ENCODE results near the gene DNAAF8. TPM values are rescaled to one million over a fixed set of nuclear protein-coding genes. Genes with fewer than 3 reads are reported as not detected.

The DNAAF8 gene
- total RNA-seq, 1 donor, result 1.1 TPM

GRCh38 chr16:4696172-4696904 lies 38.0 kb upstream of the DNAAF8 start:
- Histone ChIP-seq H3K9me3 (ENCODE audit: low read depth, low read length) (no peaks in the 10 kb centered on the region), H3K4me2 (ENCODE audit: insufficient read depth, low read length) (no peak overlapping the region), H3K27me3 (ENCODE audit: insufficient read depth, low read length) (no peaks in the 10 kb centered on the region), H3K4me1 (ENCODE audit: insufficient read depth, low read length) (peaks cover 15% of the 10 kb centered on the region), H3K36me3 (ENCODE audit: insufficient read depth, low read length) (peaks cover 44% of the 10 kb centered on the region), H3K79me2 (ENCODE audit: insufficient read depth, low read length) (peaks cover 9% of the 10 kb centered on the region), H3K27ac (ENCODE audit: low read depth, low read length) (no peak overlapping the region), H3K4me3 (ENCODE audit: insufficient read depth, low read length) (no peak overlapping the region), H4K20me1 (ENCODE audit: insufficient read depth, low read length) (peaks cover 16% of the 10 kb centered on the region), H2AFZ (ENCODE audit: low read length) (no peak overlapping the region)
- DNase-seq (ENCODE audit: insufficient read length, low spot score, missing footprints), result peak; percentile 90
- TF ChIP-seq CTCF (IDR thresholded peaks at IDR 0.05; ENCODE audit: extremely low read depth, low read depth, low read length), result no peak

- Histone ChIP-seq H3K27me3 (ENCODE audit: insufficient read depth, low read length) (no peaks in the 10 kb centered on the region), H2AFZ (ENCODE audit: low read length) (no peak overlapping the region), H3K4me3 (ENCODE audit: insufficient read depth, low read length) (no peak overlapping the region), H4K20me1 (ENCODE audit: insufficient read depth, low read length) (peaks cover 16% of the 10 kb centered on the region), H3K9me3 (ENCODE audit: low read depth, low read length) (no peaks in the 10 kb centered on the region), H3K79me2 (ENCODE audit: insufficient read depth, low read length) (peaks cover 9% of the 10 kb centered on the region), H3K27ac (ENCODE audit: low read depth, low read length) (no peak overlapping the region), H3K4me1 (ENCODE audit: insufficient read depth, low read length) (peaks cover 15% of the 10 kb centered on the region), H3K4me2 (ENCODE audit: insufficient read depth, low read length) (no peak overlapping the region), H3K36me3 (ENCODE audit: insufficient read depth, low read length) (peaks cover 47% of the 10 kb centered on the region)
- DNase-seq (ENCODE audit: insufficient read length, low spot score, missing footprints), result peak; percentile 67
- TF ChIP-seq CTCF (IDR thresholded peaks at IDR 0.05; ENCODE audit: extremely low read depth, low read depth, low read length), result no peak
Measured at GRCh38 chr16:4696905-4697847, 37.2 kb upstream of the DNAAF8 start.

GRCh38 chr16:4697848-4698291 lies 36.5 kb upstream of the DNAAF8 start:
- no peaks in the 10 kb centered on the region for H3K9me3 ChIP-seq (ENCODE audit: low read depth, low read length)
- DNase-seq (ENCODE audit: insufficient read length, low spot score, missing footprints), result peak; percentile 76
- peaks cover 13% of the 10 kb centered on the region for H4K20me1 ChIP-seq (ENCODE audit: insufficient read depth, low read length)
- peaks cover 13% of the 10 kb centered on the region for H3K4me1 ChIP-seq (ENCODE audit: insufficient read depth, low read length)
- H3K4me2 ChIP-seq (ENCODE audit: insufficient read depth, low read length), result no peak overlapping the region
- H3K36me3 ChIP-seq (ENCODE audit: insufficient read depth, low read length), result peaks cover 49% of the 10 kb centered on the region
- peaks cover 9% of the 10 kb centered on the region for H3K79me2 ChIP-seq (ENCODE audit: insufficient read depth, low read length)
- H3K27ac ChIP-seq (ENCODE audit: low read depth, low read length), result no peak overlapping the region
- no peaks in the 10 kb centered on the region for H3K27me3 ChIP-seq (ENCODE audit: insufficient read depth, low read length)
- H3K4me3 ChIP-seq (ENCODE audit: insufficient read depth, low read length), result no peak overlapping the region
- no peak for TF ChIP-seq CTCF (IDR thresholded peaks at IDR 0.05; ENCODE audit: extremely low read depth, low read depth, low read length)
- H2AFZ ChIP-seq (ENCODE audit: low read length), result no peak overlapping the region
